HG02973 (cell line): ENCODE data around the gene KRTAP5-6.
"Not testable (repeated sequence)": the region's sequence is repeated elsewhere in the genome, so short reads cannot be mapped to it uniquely, and the experiment has no call there.

Experiments
- ATAC-seq: cut with Tn5 transposase; IDR thresholded peaks from one replicate; pipeline ENCODE4 v1.9.1; 2021; ENCODE audit warnings: moderate library complexity; ENCODE audit not compliant: unreplicated experiment

KRTAP5-6 gene

DNA sequence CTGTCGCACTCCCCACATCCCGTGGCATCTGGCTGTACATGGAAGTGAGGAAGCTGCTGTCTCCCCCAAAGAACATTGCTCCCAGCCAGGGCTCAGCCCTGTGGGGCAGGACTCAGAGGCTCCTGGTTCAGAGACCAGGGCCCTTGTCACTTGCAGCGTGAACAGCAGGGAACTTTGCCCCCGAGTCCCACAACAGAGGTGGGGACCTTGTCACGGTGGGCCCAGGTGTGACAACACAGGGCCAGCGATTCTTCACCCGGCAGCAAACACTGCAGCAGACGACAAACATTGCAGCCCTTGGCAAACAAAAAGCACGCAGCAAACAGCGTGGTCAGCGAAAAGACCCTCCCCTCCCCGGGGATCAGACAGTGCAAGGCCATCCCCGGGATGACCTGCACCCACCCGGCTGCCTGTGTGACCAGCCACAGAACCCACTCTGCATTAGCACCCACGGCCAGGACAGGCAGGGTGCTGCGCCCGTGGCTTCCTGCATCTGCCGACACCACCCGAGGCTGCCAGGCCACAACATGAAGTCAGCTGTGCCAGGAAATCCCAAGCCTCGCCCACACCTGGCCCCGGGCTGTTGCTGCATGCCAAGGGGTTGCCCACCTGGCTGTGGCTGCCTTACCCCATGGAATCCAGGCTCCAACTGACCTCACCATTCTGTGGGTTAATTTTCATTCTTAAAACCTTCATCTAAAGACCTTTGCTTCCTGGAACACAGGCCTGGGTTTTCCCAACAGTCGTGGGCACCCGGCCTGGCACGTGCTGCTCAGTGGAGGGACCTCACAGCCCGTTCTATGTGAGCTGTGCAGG is 35.3 kb upstream of the KRTAP5-6 start:
- ATAC-seq: not testable (repeated sequence)

DNA sequence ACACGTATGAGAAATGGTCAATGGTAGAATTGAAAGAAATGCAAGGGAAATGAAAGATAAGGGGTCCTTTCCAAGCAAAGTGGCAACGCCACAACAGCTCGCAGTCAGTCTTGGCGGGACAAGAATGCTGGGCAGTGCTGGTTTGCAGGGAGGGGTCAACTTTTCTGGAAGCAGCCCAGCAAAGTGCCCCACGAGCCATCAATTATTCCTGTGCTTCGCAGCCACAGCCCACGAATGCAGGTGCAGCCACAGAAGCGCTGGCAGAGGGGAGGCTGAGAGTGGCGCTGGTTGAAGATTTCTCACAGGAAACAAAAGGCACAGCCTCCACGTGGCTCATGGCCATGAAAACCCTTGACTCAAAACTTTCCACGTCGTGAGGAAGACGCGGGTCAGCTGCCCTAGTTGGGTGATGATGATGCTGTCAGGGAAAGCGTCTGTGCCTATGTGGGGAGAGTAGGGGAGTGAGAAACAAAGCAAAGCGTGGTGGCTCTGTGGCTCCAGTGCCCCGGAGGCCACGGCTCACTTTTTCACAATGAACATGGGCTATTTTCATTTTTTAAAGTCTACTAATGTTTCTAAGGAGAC is 34.2 kb upstream of the KRTAP5-6 start:
- ATAC-seq: not testable (repeated sequence)

DNA sequence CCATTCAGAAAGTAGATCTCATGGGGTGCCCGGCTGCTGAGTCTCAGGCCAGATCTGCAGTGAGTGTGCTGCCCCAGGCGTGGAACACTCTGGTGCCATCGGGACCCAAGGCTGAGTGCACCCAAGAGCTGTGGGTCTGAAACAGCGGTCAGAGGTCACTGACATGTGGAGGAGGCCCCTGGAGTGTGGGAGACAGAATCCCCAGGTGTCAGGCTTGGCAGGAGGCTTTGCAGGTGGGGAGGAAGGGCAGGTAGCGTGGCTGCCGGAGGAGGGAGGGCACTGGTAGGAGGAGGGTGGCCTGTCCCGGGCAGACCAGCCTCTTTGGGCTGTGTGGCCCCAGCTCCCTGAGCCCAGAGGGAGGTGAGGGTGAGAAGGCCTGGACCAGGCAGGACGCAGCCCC is 31.7 kb upstream of the KRTAP5-6 start:
- ATAC-seq: no peak

DNA sequence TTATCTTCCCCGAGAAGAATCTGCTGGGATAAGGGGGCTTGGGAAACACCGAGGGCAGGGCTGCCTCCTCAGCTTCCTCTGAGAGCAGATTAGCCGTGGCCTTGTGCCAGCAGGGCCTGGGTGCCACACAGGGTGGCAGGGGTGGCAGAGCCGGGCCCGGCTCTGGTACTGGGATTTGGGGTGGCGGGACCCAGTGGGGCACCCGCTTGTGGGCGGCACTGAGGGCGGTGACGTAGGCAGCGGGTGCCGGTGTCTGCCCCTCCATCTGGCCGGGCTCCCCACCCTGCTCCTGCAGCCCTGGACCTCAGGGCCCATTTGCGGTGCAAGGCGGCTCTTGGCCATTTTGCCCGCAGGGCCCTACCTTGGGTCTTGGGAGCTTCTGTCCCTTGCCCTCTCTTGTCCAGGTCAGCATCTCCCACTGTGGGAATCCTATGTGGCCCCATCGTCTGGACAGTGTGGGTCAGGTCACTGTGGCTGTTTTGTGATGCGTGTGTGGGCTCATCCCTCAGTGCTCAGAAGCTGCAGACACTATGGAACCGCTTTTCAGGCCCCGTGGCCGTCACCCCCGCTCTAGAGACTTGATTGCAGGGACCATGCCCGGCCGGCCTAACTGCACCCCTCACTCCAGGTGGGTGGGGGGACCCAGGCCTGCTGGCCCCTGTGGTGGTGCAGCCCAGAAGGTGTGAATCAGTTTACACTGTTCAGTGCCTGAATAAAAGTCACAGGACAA is 29.7 kb upstream of the KRTAP5-6 start:
- ATAC-seq: no peak

DNA sequence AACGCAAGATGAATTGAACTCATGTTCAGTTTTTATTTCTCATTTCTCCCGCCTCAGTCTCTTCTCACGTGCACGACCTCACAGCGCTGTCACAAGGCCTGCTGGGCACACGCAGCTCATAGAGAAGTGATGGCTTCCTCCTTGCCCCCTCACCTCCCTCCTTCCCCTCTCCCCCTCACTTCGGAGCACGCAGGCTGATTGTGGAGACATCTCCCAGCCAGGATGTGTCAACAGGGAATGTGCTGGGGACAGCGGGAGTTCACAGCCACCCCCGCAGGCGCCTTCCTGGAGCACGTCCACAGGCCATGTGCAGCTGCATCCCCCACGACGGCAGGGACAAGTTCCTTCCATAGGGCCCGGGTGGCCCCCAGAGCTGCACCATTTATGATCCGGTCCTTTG is 29.1 kb upstream of the KRTAP5-6 start:
- ATAC-seq: no peak

DNA sequence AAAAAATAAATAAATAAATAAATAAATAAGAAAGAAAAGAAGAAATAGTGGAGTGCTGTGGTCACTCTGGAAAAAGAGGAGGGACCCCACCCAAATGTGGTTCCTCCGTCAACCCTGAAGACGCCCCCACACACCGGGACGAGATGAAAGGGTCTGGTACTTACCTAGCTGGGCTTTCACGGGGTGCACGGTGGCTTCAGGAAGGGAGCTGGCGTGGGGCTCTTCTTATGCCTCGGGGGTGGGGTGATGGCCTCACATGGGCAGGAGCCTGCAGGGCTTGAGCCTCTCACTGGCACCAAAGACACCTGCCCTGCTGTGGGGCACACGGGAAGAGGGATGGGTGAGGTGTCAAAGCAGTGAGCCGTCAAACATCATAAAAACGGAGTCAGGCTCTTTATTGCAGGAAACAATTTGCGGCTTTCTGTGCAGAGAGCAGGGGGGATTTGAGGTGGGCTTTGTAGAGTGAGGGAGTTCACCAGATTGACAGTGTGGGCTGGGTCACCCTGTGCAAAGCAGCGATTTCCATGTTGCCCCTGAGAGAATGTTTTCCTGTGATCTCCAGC is 28.0 kb upstream of the KRTAP5-6 start:
- no peak for ATAC-seq

DNA sequence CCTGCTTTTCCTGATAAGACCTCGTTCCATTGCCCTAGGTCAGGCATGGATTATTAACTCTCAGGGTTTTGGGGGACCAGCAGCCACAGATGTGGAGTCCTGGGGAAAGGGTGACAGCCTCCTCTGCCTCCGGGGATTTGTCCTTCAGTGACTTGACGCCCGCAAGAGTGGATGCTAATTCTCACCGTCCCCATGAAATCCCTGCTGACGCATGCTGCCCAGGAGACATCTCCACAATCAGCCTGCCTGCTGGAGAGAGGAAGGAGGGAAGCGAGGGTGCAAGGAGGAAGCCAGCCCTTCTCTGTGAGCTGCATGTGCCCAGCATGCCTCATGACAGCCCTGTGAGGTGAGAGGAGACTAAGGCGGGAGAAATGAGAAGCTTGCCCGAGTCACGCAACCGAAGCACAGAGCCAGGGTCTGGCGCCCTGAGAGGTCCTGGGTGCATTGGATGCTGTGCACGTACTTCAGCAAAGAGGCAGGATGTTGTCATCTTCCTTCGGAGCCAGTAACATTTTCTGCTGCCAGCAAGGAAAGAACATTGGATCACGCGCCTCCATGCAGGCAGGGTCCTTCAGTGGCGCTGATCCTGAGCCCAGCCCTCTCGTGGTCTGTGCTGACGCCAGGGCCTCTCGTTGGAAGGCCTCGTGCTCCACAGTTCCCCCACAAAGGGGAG is 27.3 kb upstream of the KRTAP5-6 start:
- no peak for ATAC-seq

DNA sequence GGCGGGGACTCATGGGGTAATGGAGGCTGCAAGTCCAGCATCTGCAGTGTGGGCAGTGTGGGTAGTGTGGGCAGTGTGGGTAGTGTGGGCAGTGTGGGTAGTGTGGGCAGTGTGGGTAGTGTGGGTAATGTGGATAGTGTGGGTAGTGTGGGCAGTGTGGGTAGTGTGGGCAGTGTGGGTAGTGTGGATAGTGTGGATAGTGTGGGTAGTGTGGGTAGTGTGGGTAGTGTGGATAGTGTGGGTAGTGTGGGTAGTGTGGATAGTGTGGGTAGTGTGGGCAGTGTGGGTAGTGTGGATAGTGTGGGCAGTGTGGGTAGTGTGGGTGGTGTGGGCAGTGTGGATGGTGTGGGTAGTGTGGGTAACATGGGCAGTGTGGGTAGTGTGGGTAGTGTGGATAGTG is 26.5 kb upstream of the KRTAP5-6 start:
- ATAC-seq: not testable (repeated sequence)

DNA sequence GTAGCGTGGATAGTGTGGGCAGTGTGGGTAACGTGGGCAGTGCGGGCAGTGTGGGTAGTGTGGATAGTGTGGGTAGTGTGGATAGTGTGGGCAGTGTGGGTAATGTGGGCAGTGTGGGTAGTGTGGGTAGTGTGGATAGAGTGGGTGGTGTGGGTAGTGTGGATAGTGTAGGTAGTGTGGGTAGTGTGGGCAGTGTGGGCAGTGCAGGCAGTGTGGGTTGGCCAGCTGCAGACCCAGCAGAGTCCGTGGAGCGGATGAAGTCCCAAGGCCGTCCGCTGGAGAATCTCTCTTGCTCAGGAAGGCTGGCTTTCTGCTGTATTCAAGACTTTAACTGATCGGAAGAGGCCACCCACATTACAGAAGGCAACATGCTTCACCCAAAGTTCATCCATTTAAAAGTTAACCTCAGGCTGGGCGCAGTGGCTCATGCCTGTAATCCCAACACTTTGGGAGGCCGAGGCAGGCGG is 26.1 kb upstream of the KRTAP5-6 start:
- ATAC-seq: no peak

DNA sequence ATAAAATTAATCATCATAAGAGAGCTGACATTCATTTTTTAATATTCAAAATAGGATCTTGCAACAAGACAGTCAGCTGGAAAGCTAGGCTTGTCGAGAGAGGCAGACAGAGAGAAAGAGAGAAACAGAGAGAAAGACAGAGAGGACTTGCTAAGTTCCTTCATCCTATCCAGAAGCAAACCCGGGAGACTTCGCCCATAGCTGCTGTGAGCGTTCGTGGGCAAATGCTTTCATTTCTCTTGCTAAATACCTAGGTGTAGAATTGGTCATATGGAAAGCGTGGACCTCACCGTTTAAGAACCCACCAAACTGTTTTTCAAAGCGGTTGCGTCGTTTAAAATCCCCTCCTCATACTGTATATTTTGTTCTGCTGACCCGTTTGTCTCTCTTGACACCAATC is 25.3 kb upstream of the KRTAP5-6 start:
- ATAC-seq: no peak

DNA sequence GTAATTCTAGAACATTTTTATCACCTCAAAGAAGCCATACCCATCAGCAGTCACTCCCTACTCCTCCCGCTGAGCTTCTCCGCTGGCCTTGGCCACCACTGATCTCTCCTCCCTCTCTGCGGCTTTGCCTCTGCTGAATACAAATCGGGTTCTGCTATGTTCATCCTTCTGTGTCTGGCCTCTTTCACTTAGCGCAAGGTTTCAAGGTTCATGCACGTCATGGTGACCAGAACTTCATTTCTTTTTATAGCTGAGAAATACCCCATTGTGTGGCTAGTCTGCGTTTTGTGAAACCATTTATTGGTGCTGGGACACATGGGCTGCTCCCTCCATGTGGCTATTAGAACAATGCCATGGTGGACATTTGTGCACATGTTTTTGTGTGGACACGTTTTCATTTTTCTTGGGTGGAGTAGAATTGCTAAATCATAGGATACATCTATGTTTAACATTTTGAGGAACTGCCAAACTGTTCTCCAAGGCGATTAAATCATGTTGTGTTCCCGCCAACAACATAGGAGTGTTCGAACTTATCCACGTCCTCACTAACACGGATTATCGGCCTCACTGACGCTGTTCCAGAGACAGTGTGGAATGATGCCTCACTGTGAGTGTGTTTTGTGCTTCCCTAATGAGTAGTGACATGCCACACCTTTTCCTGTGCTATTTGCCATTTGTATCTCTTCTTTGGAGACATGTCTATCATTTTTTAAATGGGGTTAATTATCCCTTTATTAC is 24.2 kb upstream of the KRTAP5-6 start:
- no peak for ATAC-seq

DNA sequence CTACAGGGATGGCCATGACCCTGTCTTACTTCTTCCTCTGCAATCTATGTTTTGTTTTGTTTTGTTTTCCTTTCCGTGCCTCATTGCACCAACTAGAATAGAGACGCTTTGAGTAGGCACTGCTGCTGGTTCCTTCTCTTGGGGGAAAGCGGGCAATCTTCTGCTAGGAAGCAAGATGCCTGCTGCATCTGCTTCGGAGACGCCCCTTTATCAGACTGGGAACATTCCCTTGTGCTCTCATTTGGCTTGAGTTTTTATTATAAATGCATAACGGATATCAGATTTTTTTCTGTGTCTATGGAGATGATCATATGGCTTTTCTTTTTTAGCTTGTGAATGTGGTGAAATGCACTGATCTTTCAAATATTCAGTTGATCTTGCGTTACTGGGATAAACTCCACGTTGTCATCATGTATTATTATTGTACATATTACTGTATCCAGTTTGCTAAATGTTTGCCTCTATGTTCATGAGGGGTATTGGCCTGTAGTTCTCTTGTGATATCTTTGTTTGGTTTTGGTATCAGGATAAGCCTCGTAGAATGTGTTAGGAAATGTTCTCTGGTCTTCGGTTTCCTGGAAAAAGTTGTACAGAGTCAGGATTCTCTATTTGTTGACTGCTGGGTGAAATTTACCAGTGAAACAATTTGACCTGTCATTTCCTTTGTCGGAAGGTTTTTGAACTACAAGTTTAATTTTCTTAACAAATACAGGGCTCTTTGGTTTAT is 23.4 kb upstream of the KRTAP5-6 start:
- no peak for ATAC-seq

DNA sequence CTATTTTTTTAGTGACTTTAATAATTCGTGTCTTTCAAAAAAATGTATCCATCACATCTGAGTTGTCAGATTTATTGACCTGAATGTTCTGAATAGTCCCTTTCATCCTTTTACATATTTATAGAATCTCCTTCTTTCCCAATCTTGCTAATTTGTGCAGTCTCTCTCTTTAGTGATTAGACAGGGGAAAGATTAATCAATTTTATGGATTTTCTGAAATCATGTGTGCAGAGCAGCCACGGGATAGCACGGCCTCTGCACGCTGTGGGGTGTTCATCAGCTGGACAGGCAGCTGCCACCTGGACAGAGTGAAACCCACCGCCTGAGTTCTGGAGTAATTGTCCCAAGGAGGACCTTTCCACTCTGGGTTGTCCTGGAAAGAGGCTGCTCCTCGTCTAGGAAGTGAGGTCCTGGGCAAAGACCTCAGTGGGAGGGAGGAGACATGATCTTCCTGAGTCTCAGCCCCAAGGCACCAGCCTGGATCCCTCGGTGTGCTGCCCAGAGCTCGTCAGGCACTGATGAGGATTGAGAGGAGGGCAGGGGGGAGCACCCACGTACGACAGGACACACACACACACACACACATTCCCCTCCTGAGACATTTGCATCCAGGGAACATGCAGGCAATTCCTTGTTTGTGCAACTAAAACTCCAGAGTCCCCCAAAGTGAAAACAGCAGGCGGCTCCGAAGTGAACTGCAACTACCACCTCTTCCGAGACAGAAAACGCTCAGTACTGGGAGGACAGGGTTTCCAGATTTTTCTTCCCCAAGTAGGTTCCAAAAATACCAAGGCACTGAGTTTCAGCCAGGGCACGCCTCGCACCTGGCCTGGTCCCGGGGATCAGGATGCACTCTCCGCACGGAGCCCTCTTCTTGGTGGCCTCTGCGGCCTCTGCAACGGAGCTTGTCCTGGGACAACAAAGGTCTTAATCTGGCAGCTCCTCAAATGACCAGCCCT is 22.5 kb upstream of the KRTAP5-6 start:
- ATAC-seq: no peak

DNA sequence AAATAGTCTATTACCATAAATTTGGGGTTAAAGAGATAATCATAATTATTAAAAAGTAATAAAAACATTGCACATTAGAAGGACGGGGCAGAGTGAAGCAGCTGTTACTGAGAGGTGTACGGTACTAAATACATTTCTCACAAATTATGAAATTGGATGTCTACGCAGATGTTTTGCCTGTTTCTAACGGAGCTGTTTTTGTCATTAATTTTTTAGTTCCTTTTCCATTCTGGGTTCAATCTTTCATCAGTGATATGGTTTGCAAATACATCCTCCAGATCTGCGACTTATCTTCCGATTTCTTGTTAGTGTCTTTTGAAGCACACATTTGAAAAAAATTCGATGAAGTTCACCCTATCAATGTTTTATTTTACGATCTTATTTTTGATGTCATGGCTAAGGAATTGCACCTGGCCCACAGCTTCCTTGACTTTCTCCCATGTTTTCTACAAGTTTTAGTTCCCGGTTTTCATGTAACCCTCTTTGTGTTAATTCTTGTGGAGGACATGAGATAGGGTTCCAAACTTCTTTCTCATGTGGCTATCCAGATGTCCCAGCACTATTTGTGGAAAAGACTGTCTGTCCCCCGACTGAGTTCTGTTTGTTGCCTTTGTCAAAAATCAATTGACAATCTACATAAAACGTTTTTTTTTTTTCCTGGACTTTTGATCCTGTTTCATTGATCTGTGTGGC is 21.3 kb upstream of the KRTAP5-6 start:
- no peak for ATAC-seq

DNA sequence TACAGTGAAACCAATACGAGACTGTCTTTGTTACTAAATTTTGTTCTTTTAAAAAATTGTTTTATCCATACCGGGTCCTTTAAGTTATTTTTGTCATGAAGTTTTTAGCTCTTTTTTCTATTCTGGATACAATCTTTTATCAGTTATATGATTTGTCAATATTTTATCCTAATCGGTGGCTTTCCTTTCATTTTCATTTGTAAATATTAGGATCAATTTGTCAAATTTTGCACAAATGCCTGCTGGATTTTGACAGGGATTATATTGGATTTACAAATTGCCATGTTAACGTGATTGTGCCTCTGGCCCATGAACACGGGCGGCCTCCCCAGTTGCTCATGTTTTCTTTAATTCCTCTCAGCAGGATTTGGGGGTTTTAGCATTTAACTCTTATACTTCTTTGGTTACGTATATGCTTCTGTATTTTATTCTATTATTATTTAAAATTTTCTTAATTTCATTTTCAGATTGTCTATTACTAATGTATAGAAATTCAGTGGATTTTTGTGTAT is 20.7 kb upstream of the KRTAP5-6 start:
- no peak for ATAC-seq

DNA sequence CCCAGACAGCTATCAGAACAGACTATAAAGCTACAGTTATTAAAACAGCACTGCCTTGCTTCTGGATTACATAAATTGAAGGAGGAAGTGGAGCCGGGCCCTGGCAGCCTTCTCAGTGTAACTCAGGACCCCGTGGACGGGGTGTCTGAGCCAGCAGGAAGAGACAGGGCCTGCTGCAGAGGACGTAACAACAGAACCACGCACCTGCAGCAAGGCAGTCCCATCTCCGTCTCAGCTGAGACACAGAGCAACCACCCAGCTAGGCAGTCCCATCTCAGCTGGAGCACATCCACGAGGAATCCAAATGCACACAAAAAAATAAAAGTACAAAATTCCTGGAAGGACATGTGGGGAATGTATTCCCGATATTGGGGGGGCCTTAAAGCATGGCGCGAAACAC is 17.1 kb upstream of the KRTAP5-6 start:
- ATAC-seq: no peak

DNA sequence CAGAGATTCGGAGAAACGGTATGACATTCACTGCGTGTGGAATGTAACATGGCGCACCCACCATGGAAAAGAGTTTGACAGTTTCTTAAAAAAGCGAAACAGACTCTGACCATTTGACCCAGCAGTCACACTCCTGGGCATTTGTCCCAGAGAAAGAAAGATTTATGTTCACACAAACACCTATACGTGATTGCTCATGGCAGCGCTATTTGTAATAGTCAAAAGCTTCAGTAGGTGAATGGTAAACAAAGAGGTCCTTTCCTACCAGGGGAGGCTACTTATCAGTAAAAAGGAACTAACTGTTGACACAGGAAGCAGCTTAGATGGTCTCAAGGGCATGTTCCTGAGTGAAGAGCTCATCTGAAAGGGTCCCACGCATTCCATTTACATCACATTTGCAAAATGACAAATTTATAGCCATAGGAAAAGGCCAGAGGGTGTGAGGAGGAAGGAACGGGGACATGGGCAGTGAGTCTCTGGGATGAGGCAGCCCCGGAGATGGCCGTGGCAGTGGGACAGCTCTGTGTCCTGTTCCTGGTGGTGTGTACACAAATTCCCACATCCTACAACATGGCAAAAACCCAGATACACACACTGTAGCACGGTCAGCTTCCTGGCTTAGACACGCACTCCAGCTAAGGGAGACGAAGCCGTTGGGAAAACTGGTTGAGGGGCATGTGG is 14.6 kb upstream of the KRTAP5-6 start:
- no peak for ATAC-seq
